ENCODE measurements around the gene ELMO2.

The ELMO2 gene

DNA sequence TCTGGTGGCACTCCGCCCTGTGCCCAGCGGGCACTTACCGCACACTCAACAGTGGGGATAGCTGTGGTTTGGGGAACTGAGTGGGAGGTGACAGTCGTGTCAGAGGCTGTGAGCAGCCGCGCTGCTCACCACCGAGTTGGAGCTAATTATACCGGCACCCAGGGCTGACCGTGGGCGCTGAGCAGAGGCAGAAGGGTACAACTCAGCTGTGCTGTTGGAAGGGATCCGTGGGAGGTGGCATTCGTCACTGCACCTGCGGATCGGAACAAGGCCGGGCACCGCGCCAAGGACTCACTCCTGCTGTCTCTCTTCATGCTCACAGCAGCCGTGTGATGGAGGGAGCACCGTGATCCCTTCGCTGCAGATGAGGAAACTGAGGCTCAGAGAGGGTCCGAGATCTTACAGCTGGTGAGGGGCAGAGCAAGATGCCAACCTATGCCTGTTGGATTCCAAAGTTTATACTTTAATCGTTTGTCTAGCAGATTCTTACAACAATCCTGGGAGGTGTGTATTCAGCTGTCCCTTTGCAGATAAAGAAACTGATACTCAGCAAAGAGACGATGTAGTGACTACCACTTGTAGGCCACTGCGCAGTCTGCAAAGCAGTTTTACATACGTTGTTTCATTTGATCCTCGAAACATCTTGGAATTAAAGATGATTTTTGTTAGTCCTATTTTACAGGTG is 713 bp upstream of the ELMO2 start:
- H3K36me3 ChIP-seq (replicated peaks; ENCODE audit: insufficient read depth, low read length), result no peaks in the 10 kb centered on the region
- no peak for TF ChIP-seq EZH2phosphoT487 (IDR thresholded peaks at IDR 0.05; ENCODE audit: low read length)
- TF ChIP-seq, protein P1, sequence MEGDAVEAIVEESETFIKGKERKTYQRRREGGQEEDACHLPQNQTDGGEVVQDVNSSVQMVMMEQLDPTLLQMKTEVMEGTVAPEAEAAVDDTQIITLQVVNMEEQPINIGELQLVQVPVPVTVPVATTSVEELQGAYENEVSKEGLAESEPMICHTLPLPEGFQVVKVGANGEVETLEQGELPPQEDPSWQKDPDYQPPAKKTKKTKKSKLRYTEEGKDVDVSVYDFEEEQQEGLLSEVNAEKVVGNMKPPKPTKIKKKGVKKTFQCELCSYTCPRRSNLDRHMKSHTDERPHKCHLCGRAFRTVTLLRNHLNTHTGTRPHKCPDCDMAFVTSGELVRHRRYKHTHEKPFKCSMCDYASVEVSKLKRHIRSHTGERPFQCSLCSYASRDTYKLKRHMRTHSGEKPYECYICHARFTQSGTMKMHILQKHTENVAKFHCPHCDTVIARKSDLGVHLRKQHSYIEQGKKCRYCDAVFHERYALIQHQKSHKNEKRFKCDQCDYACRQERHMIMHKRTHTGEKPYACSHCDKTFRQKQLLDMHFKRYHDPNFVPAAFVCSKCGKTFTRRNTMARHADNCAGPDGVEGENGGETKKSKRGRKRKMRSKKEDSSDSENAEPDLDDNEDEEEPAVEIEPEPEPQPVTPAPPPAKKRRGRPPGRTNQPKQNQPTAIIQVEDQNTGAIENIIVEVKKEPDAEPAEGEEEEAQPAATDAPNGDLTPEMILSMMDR (IDR thresholded peaks at IDR 0.05; ENCODE audit: low read length), result no peak
- TF ChIP-seq EZH2 (optimal IDR thresholded peaks at IDR 0.05; ENCODE audit: low read depth, low read length), result no peak
- H3K79me2 ChIP-seq (ENCODE audit: low read length), result peaks cover 40% of the 10 kb centered on the region
- H3K27me3 ChIP-seq (replicated peaks; ENCODE audit: insufficient read depth, low read length), result no peaks in the 10 kb centered on the region
- peak overlapping the region; percentile 84 for H2AFZ ChIP-seq (ENCODE audit: low read length)
- peak; percentile 71 for DNase-seq
- peak overlapping the region; percentile 68; the same call in 1 of the 2 replicates for H3K9ac ChIP-seq (ENCODE audit: low read length)
- H3K9me3 ChIP-seq (replicated peaks; ENCODE audit: insufficient read depth, low read length), result no peaks in the 10 kb centered on the region
- H4K20me1 ChIP-seq (ENCODE audit: insufficient read depth, low read length), result no peaks in the 10 kb centered on the region
- peaks cover 13% of the 10 kb centered on the region for H3F3A ChIP-seq (ENCODE audit: insufficient read depth, low read length)
- peak overlapping the region; percentile 93 for H3K4me3 ChIP-seq (ENCODE audit: low read length)
- H3K9me2 ChIP-seq (replicated peaks; ENCODE audit: insufficient read depth, low read length), result no peaks in the 10 kb centered on the region
- H3K4me1 ChIP-seq (ENCODE audit: low read length), result peaks cover 28% of the 10 kb centered on the region
- peak overlapping the region; percentile 75 for H3K4me2 ChIP-seq (ENCODE audit: low read depth, low read length)
- H3K27ac ChIP-seq (ENCODE audit: low read length), result peak overlapping the region; percentile 46; the same call in 1 of the 2 replicates

- TF ChIP-seq EZH2 (optimal IDR thresholded peaks at IDR 0.05; ENCODE audit: low read depth, low read length) (no peak), EZH2phosphoT487 (IDR thresholded peaks at IDR 0.05; ENCODE audit: low read length) (no peak)
- TF ChIP-seq, protein P1 (IDR thresholded peaks at IDR 0.05; ENCODE audit: low read length), result no peak
- Histone ChIP-seq H3K4me3 (ENCODE audit: low read length) (no peak overlapping the region), H3F3A (ENCODE audit: insufficient read depth, low read length) (peaks cover 43% of the 10 kb centered on the region), H3K9me3 (replicated peaks; ENCODE audit: insufficient read depth, low read length) (no peaks in the 10 kb centered on the region), H3K4me2 (ENCODE audit: low read depth, low read length) (peak overlapping the region; percentile 36; the same call in 1 of the 2 replicates), H3K27me3 (replicated peaks; ENCODE audit: insufficient read depth, low read length) (no peaks in the 10 kb centered on the region), H3K79me2 (ENCODE audit: low read length) (peaks cover 61% of the 10 kb centered on the region), H3K36me3 (replicated peaks; ENCODE audit: insufficient read depth, low read length) (no peaks in the 10 kb centered on the region), H3K27ac (ENCODE audit: low read length) (peak overlapping the region; percentile 52; the same call in 1 of the 2 replicates), H3K9ac (ENCODE audit: low read length) (no peak overlapping the region), H3K9me2 (replicated peaks; ENCODE audit: insufficient read depth, low read length) (no peaks in the 10 kb centered on the region), H3K4me1 (ENCODE audit: low read length) (peaks cover 56% of the 10 kb centered on the region), H4K20me1 (ENCODE audit: insufficient read depth, low read length) (no peaks in the 10 kb centered on the region), H2AFZ (ENCODE audit: low read length) (no peak overlapping the region)
- no peak for DNase-seq
Observed at GRCh38 chr20:46402331-46402811, 4.0 kb downstream of the ELMO2 start.

- Histone ChIP-seq H3K4me3 (ENCODE audit: low read length) (peak overlapping the region; percentile 7; the same call in 1 of the 2 replicates), H3K9me2 (replicated peaks; ENCODE audit: insufficient read depth, low read length) (no peaks in the 10 kb centered on the region), H3K4me1 (ENCODE audit: low read length) (peaks cover 56% of the 10 kb centered on the region), H3K4me2 (ENCODE audit: low read depth, low read length) (peak overlapping the region; percentile 36; the same call in 1 of the 2 replicates), H4K20me1 (ENCODE audit: insufficient read depth, low read length) (no peaks in the 10 kb centered on the region), H3K27me3 (replicated peaks; ENCODE audit: insufficient read depth, low read length) (no peaks in the 10 kb centered on the region), H3K36me3 (replicated peaks; ENCODE audit: insufficient read depth, low read length) (no peaks in the 10 kb centered on the region), H3K9ac (ENCODE audit: low read length) (no peak overlapping the region), H3K27ac (ENCODE audit: low read length) (peak overlapping the region; percentile 52; the same call in 1 of the 2 replicates), H3K79me2 (ENCODE audit: low read length) (peaks cover 69% of the 10 kb centered on the region), H2AFZ (ENCODE audit: low read length) (no peak overlapping the region), H3F3A (ENCODE audit: insufficient read depth, low read length) (peaks cover 37% of the 10 kb centered on the region), H3K9me3 (replicated peaks; ENCODE audit: insufficient read depth, low read length) (no peaks in the 10 kb centered on the region)
- peak; percentile 79 for DNase-seq
- TF ChIP-seq EZH2phosphoT487 (IDR thresholded peaks at IDR 0.05; ENCODE audit: low read length), result no peak
- TF ChIP-seq, protein P1 (IDR thresholded peaks at IDR 0.05; ENCODE audit: low read length), result no peak
- TF ChIP-seq EZH2 (optimal IDR thresholded peaks at IDR 0.05; ENCODE audit: low read depth, low read length), result no peak
Observed at GRCh38 chr20:46401478-46401860, 4.9 kb downstream of the ELMO2 start.
